COR-L47 (cell line): ENCODE measurements around the gene ZNF438.
A peak's percentile ranks its signal among the peaks of the same experiment; 100 is the strongest.

ENCODE experiments used
- DNase-seq: peaks from one replicate; lab custom pipeline; 2025; lab: John Stamatoyannopoulos, UW

Gene ZNF438

GRCh38 chr10:30847199-30847598 is 184.5 kb downstream of the ZNF438 start:
- DNase-seq: no peak

- no peak for DNase-seq
Measured at GRCh38 chr10:30846710-30847109, 185.0 kb downstream of the ZNF438 start.

GRCh38 chr10:30842894-30843293 is 188.8 kb downstream of the ZNF438 start:
- DNase-seq: no peak

GRCh38 chr10:30842185-30842584 is 189.5 kb downstream of the ZNF438 start:
- no peak for DNase-seq

- no peak for DNase-seq
Measured at GRCh38 chr10:30840395-30841050, 191.1 kb downstream of the ZNF438 start.

GRCh38 chr10:30839652-30840051 is 192.0 kb downstream of the ZNF438 start:
- no peak for DNase-seq

GRCh38 chr10:30836406-30836805 is 195.3 kb downstream of the ZNF438 start:
- DNase-seq: no peak

- no peak for DNase-seq
Measured at GRCh38 chr10:30835146-30835545, 196.5 kb downstream of the ZNF438 start.

GRCh38 chr10:30834651-30835050 is 197.0 kb downstream of the ZNF438 start:
- no peak for DNase-seq

GRCh38 chr10:30834153-30834552 is 197.5 kb downstream of the ZNF438 start:
- DNase-seq: no peak

GRCh38 chr10:30833628-30833970 is 198.1 kb downstream of the ZNF438 start:
- no peak for DNase-seq

GRCh38 chr10:30832749-30833627 is 198.7 kb downstream of the ZNF438 start:
- no peak for DNase-seq

- no peak for DNase-seq
Measured at GRCh38 chr10:30832001-30832748, 199.5 kb downstream of the ZNF438 start.

- DNase-seq: no peak
Measured at GRCh38 chr10:30831426-30831825, 200.2 kb downstream of the ZNF438 start.

GRCh38 chr10:30830315-30831230 is 201.1 kb downstream of the ZNF438 start:
- DNase-seq: peak; percentile 54

- DNase-seq: no peak
Measured at GRCh38 chr10:30829901-30830300, 201.8 kb downstream of the ZNF438 start.

- no peak for DNase-seq
Measured at GRCh38 chr10:30828680-30829079, 203.0 kb downstream of the ZNF438 start.

- DNase-seq: no peak
Measured at GRCh38 chr10:30828164-30828563, 203.5 kb downstream of the ZNF438 start.

GRCh38 chr10:30827531-30828120 is 204.0 kb downstream of the ZNF438 start:
- no peak for DNase-seq

- no peak for DNase-seq
Measured at GRCh38 chr10:30826679-30827078, 205.0 kb downstream of the ZNF438 start.

- no peak for DNase-seq
Measured at GRCh38 chr10:30825495-30825894, 206.2 kb downstream of the ZNF438 start.
